SK-N-SH (cell line): ENCODE results near the gene DCUN1D1. TPM values are rescaled to one million over a fixed set of nuclear protein-coding genes. Genes with fewer than 3 reads are reported as not detected.

Experiments
- CTCF ChIA-PET: fragments of 300-600, 350-600 bp; formaldehyde crosslinking; extraction: SDS; loops from one replicate; lab custom pipeline; 2021; lab: Yijun Ruan, JAX
- POLR2A ChIA-PET: fragments of 350-600 bp; sonication (Branson Sonifier 250); formaldehyde crosslinking; extraction: SDS; loops from one replicate; lab custom pipeline; 2020; ENCODE audit warnings: antibody characterized with exemption, inconsistent platforms; lab: Yijun Ruan, JAX
- DNase-seq: peaks from one replicate; pipeline ENCODE4 v3.0.0; 2012
- H2AFZ ChIP-seq: fragments of 200-600 bp; sonication (generic); 2 replicates; pipeline ENCODE4 v1.8.1; 2016; ENCODE audit warnings: antibody characterized with exemption, mild to moderate bottlenecking, low read depth
- H3F3A ChIP-seq: fragments of 200-600 bp; sonication (generic); replicated peaks from 2 replicates; pipeline ENCODE3; 2016; ENCODE audit warnings: antibody characterized with exemption, mild to moderate bottlenecking; ENCODE audit not compliant: insufficient read depth
- H3K27ac ChIP-seq, 2 experiments: fragments of 200-500 bp in 1 of 2; fragments of 200-600 bp in 1 of 2; sonication (Bioruptor generic) in 1 of 2; sonication (generic), shearing (Covaris generic) in 1 of 2; 2 replicates each; pipeline versions ENCODE4 v1.5.1 to v1.6.1; 2014 to 2016; ENCODE audit warnings: low read depth in 2 of 2, inconsistent platforms in 1 of 2, low read length in 1 of 2, mild to moderate bottlenecking in 1 of 2, mixed read lengths in 1 of 2
- H3K27me3 ChIP-seq: fragments of 200-600 bp; sonication (generic), shearing (Covaris generic); 2 replicates; pipeline ENCODE4 v1.6.1; 2016; ENCODE audit warnings: mixed run types; ENCODE audit not compliant: insufficient read depth
- H3K36me3 ChIP-seq, 2 experiments: fragments of 200-500 bp in 1 of 2; fragments of 200-600 bp in 1 of 2; sonication (Bioruptor generic) in 1 of 2; sonication (generic) in 1 of 2; replicated peaks in 1 of 2; 2 replicates each; pipeline versions ENCODE3 to v1.5.1; 2014 to 2016; ENCODE audit warnings: low read length in 1 of 2, mild to moderate bottlenecking in 1 of 2; ENCODE audit not compliant: insufficient read depth in 2 of 2, control insufficient read depth in 1 of 2
- H3K4me1 ChIP-seq, 2 experiments: fragments of 200-500 bp in 1 of 2; fragments of 200-600 bp in 1 of 2; sonication (Bioruptor generic) in 1 of 2; sonication (generic), shearing (Covaris generic) in 1 of 2; 2 replicates each; pipeline versions ENCODE4 v1.5.1 to v1.6.1; 2014 to 2016; ENCODE audit warnings: low read depth in 1 of 2, low read length in 1 of 2, mixed run types in 1 of 2; ENCODE audit not compliant: insufficient read depth in 2 of 2, control insufficient read depth in 1 of 2
- H3K4me2 ChIP-seq: fragments of 200-600 bp; sonication (generic), shearing (Covaris generic); 2 replicates; pipeline ENCODE4 v1.6.1; 2017; ENCODE audit warnings: mixed run types
- H3K4me3 ChIP-seq, 2 experiments: fragments of 200-500 bp in 1 of 2; fragments of 200-600 bp in 1 of 2; sonication (Bioruptor generic) in 1 of 2; sonication (generic), shearing (Covaris generic) in 1 of 2; 2 replicates each; pipeline versions ENCODE4 v1.5.1 to v1.8.1; 2014 to 2016; ENCODE audit warnings: low read depth in 2 of 2, inconsistent platforms in 1 of 2, low read length in 1 of 2, mild to moderate bottlenecking in 1 of 2, mixed read lengths in 1 of 2, moderate library complexity in 1 of 2
- H3K79me2 ChIP-seq: fragments of 200-600 bp; sonication (generic); 2 replicates; pipeline ENCODE4 v1.8.1; 2017; ENCODE audit warnings: mild to moderate bottlenecking; ENCODE audit not compliant: insufficient read depth
- H3K9ac ChIP-seq: fragments of 200-600 bp; sonication (generic); 2 replicates; pipeline ENCODE4 v1.6.1; 2017; ENCODE audit warnings: mixed run types
- H3K9me2 ChIP-seq: fragments of 200-600 bp; sonication (generic); 2 replicates; pipeline ENCODE4 v1.6.1; 2017; ENCODE audit warnings: mixed run types
- H3K9me3 ChIP-seq: fragments of 200-600 bp; sonication (generic); 2 replicates; pipeline ENCODE4 v1.6.1; 2017; ENCODE audit warnings: mixed run types, mild to moderate bottlenecking, moderate library complexity
- H4K20me1 ChIP-seq: fragments of 200-600 bp; sonication (generic); 2 replicates; pipeline ENCODE4 v1.6.1; 2017; ENCODE audit warnings: mild to moderate bottlenecking, mixed run types; ENCODE audit not compliant: insufficient read depth
- CTCF ChIP-seq: fragments of 200-600 bp; sonication (generic); IDR thresholded peaks from 2 replicates; pipeline ENCODE4 v1.6.1; 2017; ENCODE audit warnings: antibody characterized with exemption, mild to moderate bottlenecking, moderate library complexity
- ELF1 ChIP-seq: IDR thresholded peaks from 2 replicates; pipeline ENCODE4 v1.4.0; 2012
- EZH2phosphoT487 ChIP-seq: fragments of 200-600 bp; sonication (generic); IDR thresholded peaks from 2 replicates; pipeline ENCODE4 v1.6.1; 2017; ENCODE audit warnings: low read depth, mixed run types, mild to moderate bottlenecking, antibody characterized with exemption, moderate library complexity, borderline replicate concordance
- FOSL2 ChIP-seq: IDR thresholded peaks from 2 replicates; pipeline ENCODE4 v1.4.0; 2012; ENCODE audit warnings: low read depth, mild to moderate bottlenecking, moderate library complexity, borderline replicate concordance
- GABPA ChIP-seq: IDR thresholded peaks from 2 replicates; pipeline ENCODE4 v1.4.0; 2012; ENCODE audit warnings: low read depth, mild to moderate bottlenecking
- GATA2 ChIP-seq: sonication (generic); formaldehyde crosslinking; IDR thresholded peaks from 2 replicates; pipeline ENCODE4 v1.5.0; 2020; ENCODE audit warnings: mild to moderate bottlenecking, missing genetic modification reagents
- IRF3 ChIP-seq: fragments of 150-350 bp; IDR thresholded peaks from 2 replicates; pipeline ENCODE4 v1.6.1; 2016; ENCODE audit warnings: mild to moderate bottlenecking, low read depth, low read length
- JUND ChIP-seq: IDR thresholded peaks from 2 replicates; pipeline ENCODE4 v1.4.0; 2012
- MEF2A ChIP-seq: IDR thresholded peaks from 2 replicates; pipeline ENCODE4 v1.4.0; 2012; ENCODE audit warnings: low read depth, borderline replicate concordance
- MXI1 ChIP-seq: IDR thresholded peaks from 2 replicates; pipeline ENCODE4 v1.6.1; 2012; ENCODE audit warnings: mild to moderate bottlenecking, low read depth, low read length, improper control_type of control experiment
- NFIC ChIP-seq: IDR thresholded peaks from 2 replicates; pipeline ENCODE4 v1.4.0; 2012; ENCODE audit warnings: borderline replicate concordance
- NRF1 ChIP-seq: IDR thresholded peaks from 2 replicates; pipeline ENCODE4 v1.6.1; 2012; ENCODE audit warnings: low read depth, mild to moderate bottlenecking, low read length
- PBX3 ChIP-seq: IDR thresholded peaks from 2 replicates; pipeline ENCODE4; 2012
- POLR2AphosphoS5 ChIP-seq: IDR thresholded peaks from 2 replicates; pipeline ENCODE4 v1.6.1; 2012; ENCODE audit warnings: low read depth, low read length
- RCOR1 ChIP-seq: fragments of 150-350 bp; IDR thresholded peaks from 2 replicates; pipeline ENCODE4 v1.6.1; 2017; ENCODE audit warnings: antibody characterized with exemption, low read length
- RFX5 ChIP-seq: IDR thresholded peaks from 2 replicates; pipeline ENCODE4 v1.6.1; 2012; ENCODE audit warnings: mild to moderate bottlenecking, improper control_type of control experiment, low read length
- SIN3A ChIP-seq: IDR thresholded peaks from 2 replicates; pipeline ENCODE4 v1.6.1; 2012; ENCODE audit warnings: low read depth, mild to moderate bottlenecking, low read length, moderate library complexity, borderline replicate concordance
- WGBS: methylation state at CpG from one replicate; pipeline ENCODE4 v1.1.6; 2017; ENCODE audit warnings: low lambda C conversion rate; 5-methylcytosine and 5-hydroxymethylcytosine counted together
- polyA plus RNA-seq, 3 experiments: library from polyadenylated mRNA; depleted of rRNA; stranded (reverse); fragments of >200 nt; gene quantifications; 2 replicates each; pipeline ENCODE4 v1.2.3, GENCODE V29; 2012

Gene DCUN1D1
- polyA plus RNA-seq, 1 of the 3 experiments (the other 2 are of a cell fraction) = 4.5 TPM

DNA sequence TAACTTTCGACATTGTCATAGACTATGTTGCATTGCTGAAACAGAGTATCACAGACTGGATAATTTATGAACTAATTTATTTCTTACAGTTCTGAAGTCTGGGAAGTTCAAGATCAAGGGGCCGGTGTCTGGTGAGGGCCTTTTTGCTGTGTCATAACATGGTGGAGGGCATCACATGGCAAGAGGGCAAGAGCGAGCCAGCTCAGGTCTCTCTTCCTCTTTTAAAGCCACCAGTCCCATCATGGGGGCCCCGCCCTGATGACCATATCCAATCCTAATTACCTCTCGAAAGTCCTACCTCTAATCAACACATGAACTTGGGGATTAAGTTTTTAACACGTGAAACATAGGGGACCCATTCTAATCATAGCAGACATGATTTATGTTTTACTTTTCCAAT is 33.5 kb upstream of the DCUN1D1 start:
- H3K9ac ChIP-seq = no peak overlapping the region
- H3K4me3 ChIP-seq = no peak overlapping the region
- peaks cover 0 to 6% of the 10 kb centered on the region in 2 experiments; a peak in 1 of 4 replicates for H3K4me1 ChIP-seq
- no peak overlapping the region for H3K4me2 ChIP-seq
- H3K36me3 ChIP-seq = peaks cover 0 to 5% of the 10 kb centered on the region in 2 experiments
- no peaks in the 10 kb centered on the region for H4K20me1 ChIP-seq
- POLR2A ChIA-PET = no interaction called here
- no peaks in the 10 kb centered on the region for H3F3A ChIP-seq
- no peak for DNase-seq
- H3K79me2 ChIP-seq = no peaks in the 10 kb centered on the region
- no peaks in the 10 kb centered on the region for H3K27me3 ChIP-seq
- no peak for TF ChIP-seq PBX3
- TF ChIP-seq ELF1 = no peak
- TF ChIP-seq MXI1 = no peak
- no peak for TF ChIP-seq GABPA
- no peak for TF ChIP-seq NFIC
- no peak for TF ChIP-seq FOSL2
- TF ChIP-seq NRF1 = no peak
- no peak for TF ChIP-seq POLR2AphosphoS5
- no peak for TF ChIP-seq RFX5
- no peak for TF ChIP-seq GATA2 (CRISPR knock-in tag)
- TF ChIP-seq SIN3A = no peak
- H3K9me2 ChIP-seq = no peaks in the 10 kb centered on the region
- no peaks in the 10 kb centered on the region for H3K9me3 ChIP-seq
- CTCF ChIA-PET = no interaction called here
- H3K27ac ChIP-seq = no peak overlapping the region
- H2AFZ ChIP-seq = no peak overlapping the region
- WGBS = 94% methylated on average over 6 of the region's 6 CpGs

GRCh38 chr3:183013074-183013473 is 32.7 kb upstream of the DCUN1D1 start:
- no peak overlapping the region for H3K9ac ChIP-seq
- CTCF ChIA-PET = no interaction called here
- POLR2A ChIA-PET = no interaction called here

DNA sequence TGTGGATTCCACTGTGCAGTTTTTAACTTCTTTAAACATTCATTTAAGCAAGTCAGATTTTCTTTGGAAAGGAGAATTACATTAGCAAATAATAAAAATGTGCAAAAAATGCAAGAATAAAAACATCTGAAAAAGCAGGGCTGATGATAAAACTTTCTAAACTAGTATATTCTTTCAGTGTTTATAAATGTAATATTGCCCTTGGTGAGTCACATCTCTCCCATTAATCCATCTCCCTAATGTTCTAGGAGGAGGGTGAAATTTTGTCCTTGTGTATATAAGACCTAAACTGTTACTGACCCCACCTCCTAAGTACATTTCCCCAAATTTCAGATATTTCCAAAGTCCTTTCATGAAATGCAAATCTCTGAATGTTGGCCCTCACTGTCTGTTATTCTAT is 28.5 kb upstream of the DCUN1D1 start:
- H3K9me3 ChIP-seq = no peaks in the 10 kb centered on the region
- no peaks in the 10 kb centered on the region for H3F3A ChIP-seq
- H3K4me2 ChIP-seq = no peak overlapping the region
- no peak overlapping the region for H3K9ac ChIP-seq
- no peaks in the 10 kb centered on the region for H3K9me2 ChIP-seq
- CTCF ChIA-PET = no interaction called here
- no peak overlapping the region for H3K27ac ChIP-seq
- no peak overlapping the region for H3K4me3 ChIP-seq
- H4K20me1 ChIP-seq = no peaks in the 10 kb centered on the region
- no peaks in the 10 kb centered on the region for H3K27me3 ChIP-seq
- POLR2A ChIA-PET = no interaction called here
- no peaks in the 10 kb centered on the region for H3K36me3 ChIP-seq
- no peak for DNase-seq
- H3K4me1 ChIP-seq = peaks cover 0 to 6% of the 10 kb centered on the region in 2 experiments; a peak in 1 of 4 replicates
- no peaks in the 10 kb centered on the region for H3K79me2 ChIP-seq
- no peak overlapping the region for H2AFZ ChIP-seq
- TF ChIP-seq RCOR1 (no peak), CTCF (no peak), GABPA (no peak), JUND (no peak), NRF1 (no peak), EZH2phosphoT487 (no peak), MEF2A (no peak), IRF3 (no peak), SIN3A (no peak)

More at GRCh38 chr3:183013074-183013473, 32.7 kb upstream of the DCUN1D1 start:
- H3K9me3 ChIP-seq = no peaks in the 10 kb centered on the region
- H4K20me1 ChIP-seq = no peaks in the 10 kb centered on the region
- H2AFZ ChIP-seq = no peak overlapping the region
- no peak for DNase-seq
- peaks cover 0 to 6% of the 10 kb centered on the region in 2 experiments; a peak in 1 of 4 replicates for H3K4me1 ChIP-seq
- no peak overlapping the region for H3K4me3 ChIP-seq
- no peak for TF ChIP-seq MEF2A
- TF ChIP-seq SIN3A = no peak
- no peak for TF ChIP-seq MXI1
- TF ChIP-seq GABPA = no peak
- H3F3A ChIP-seq = no peaks in the 10 kb centered on the region
- no peaks in the 10 kb centered on the region for H3K36me3 ChIP-seq
- WGBS = 92% methylated on average over 5 of the region's 5 CpGs
- no peaks in the 10 kb centered on the region for H3K27me3 ChIP-seq
- no peaks in the 10 kb centered on the region for H3K79me2 ChIP-seq
- no peak overlapping the region for H3K27ac ChIP-seq
- H3K4me2 ChIP-seq = no peak overlapping the region
- no peaks in the 10 kb centered on the region for H3K9me2 ChIP-seq
